Pancreas (tissue), 10 donors: ENCODE data around the gene AFM. TPM values are rescaled to one million over a fixed set of nuclear protein-coding genes. Genes with fewer than 3 reads are reported as not detected.

Source experiments
- ATAC-seq, 4 donors: fragments of 200-7000 bp; cut with Tn5 transposase; one replicate each; pipeline versions ENCODE4 v1.8.0 to v1.9.1; 2020; ENCODE audit warnings: mild to moderate bottlenecking in 4 of 4, moderate library complexity in 4 of 4
- DNase-seq, 6 donors: peaks; one replicate each; pipeline ENCODE4 v3.0.0-alpha.2; 2020
- FAIRE-seq: peaks from 2 replicates; lab custom pipeline; 2012; peaks lifted over from hg19 to GRCh38; lab: Jason Lieb, UNC
- H3K27ac ChIP-seq, 4 donors: fragments of 200-600 bp; sonication (generic); 1 replicate in 3 of 4; 2 replicates in 1 of 4; pipeline versions ENCODE4 v1.5.0 to v1.8.0; 2020
- H3K27me3 ChIP-seq, 4 donors: fragments of 200-600 bp; one replicate each; pipeline ENCODE4 v1.8.0; 2021
- H3K36me3 ChIP-seq, 3 donors: fragments of 200-600 bp; sonication (generic) in 1 of 3; one replicate each; pipeline versions ENCODE4 v1.5.0 to v1.8.0; 2020 to 2021
- H3K4me1 ChIP-seq, 3 donors: fragments of 200-600 bp; one replicate each; pipeline ENCODE4 v1.8.0; 2021
- H3K4me3 ChIP-seq, 4 donors: fragments of 200-600 bp; sonication (generic) in 2 of 4; one replicate each; pipeline versions ENCODE4 v1.5.0 to v1.8.0; 2020 to 2021
- H3K9me3 ChIP-seq, 4 donors: fragments of 200-600 bp; one replicate each; pipeline ENCODE4 v1.8.0; 2021
- WGBS, 2 donors: extraction: QIAGEN DNeasy Blood & Tissue Kit; methylation state at CpG; one replicate each; pipeline ENCODE4 v1.1.7; 2013; 5-methylcytosine and 5-hydroxymethylcytosine counted together
- intact Hi-C, 3 donors: fragments of 100-400 bp; cut with DNase I; formaldehyde crosslinking; loops; one replicate each; pipeline versions ENCODE4 v1.11.1 to v1.14.2; 2022
- polyA plus RNA-seq, 2 donors: library from polyadenylated mRNA; stranded (reverse); fragments of 200-250 nt; gene quantifications; one replicate each; pipeline ENCODE4 v1.2.3, GENCODE V29; 2013
- total RNA-seq, 6 donors: library from RNA; stranded (reverse); fragmentation: NEBNext Ultra II Directional in 4 of 6; extraction: Animal tissue kit (Norgen Biotek cat#: 25700) in 4 of 6; gene quantifications; one replicate each; pipeline versions ENCODE4 v1.2.1 to v1.2.4, GENCODE V29; 2021 to 2023
- TF ChIP-seq, protein P1 (sequence below), 4 donors: fragments of 200-600 bp; sonication (generic) in 3 of 4; IDR thresholded peaks; one replicate each; pipeline versions ENCODE4 v1.5.0 to v1.8.0; 2021; ENCODE audit warnings: antibody characterized with exemption in 4 of 4
- donor health status: healthy with polysubstance abuse.
- donor health status: DM: no; HTN: no; CAD: no; lungs with moderate emphysema.
- donor health status: DM: no; HTN: no; CAD: no.
- donor health status: control.
- donor health status: control.
- donor health status: Bipolar disorder and iron deficiency.
- donor health status: DM: yes; HTN: yes; CAD: no.
- donor health status: DM: no; HTN: no; CAD: no.
- donor health status: DM: no; HTN: no; CAD: no.
- donor health status: DM: yes; HTN: yes; CAD: no.

Gene AFM
- total and polyA plus RNA-seq, 8 donors, result 0.08 to 0.82 (median 0.21) TPM

DNA sequence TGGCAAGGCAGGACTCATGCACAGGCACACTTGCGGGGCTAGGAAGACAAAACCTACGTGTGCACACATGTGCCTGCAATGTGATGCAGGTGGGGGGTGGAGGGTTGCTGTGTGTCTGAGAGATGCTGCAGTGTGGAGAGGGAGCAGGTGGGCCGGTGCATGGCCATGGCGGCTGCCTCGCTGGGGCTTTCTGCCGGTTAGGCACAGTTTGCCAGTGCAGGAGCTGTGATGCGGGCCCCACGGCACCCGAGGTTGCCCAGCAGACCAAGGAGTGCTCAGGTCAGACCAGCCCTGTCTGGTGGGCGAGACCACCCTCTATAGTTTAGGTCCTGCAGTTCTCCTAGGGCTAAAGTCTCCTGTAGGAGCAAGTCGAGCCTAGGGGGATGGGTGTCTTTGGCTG is 4.4 kb upstream of the AFM start:
- Histone ChIP-seq H3K4me3 (no peak overlapping the region), H3K4me1 (peaks cover 0 to 12% (median 11%) of the 10 kb centered on the region in 3 donors), H3K27ac (no peak overlapping the region), H3K9me3 (no peaks in the 10 kb centered on the region), H3K36me3 (no peaks in the 10 kb centered on the region), H3K27me3 (no peaks in the 10 kb centered on the region)
- FAIRE-seq, result no peak
- intact Hi-C loops, result no loop called here
- TF ChIP-seq, protein P1, sequence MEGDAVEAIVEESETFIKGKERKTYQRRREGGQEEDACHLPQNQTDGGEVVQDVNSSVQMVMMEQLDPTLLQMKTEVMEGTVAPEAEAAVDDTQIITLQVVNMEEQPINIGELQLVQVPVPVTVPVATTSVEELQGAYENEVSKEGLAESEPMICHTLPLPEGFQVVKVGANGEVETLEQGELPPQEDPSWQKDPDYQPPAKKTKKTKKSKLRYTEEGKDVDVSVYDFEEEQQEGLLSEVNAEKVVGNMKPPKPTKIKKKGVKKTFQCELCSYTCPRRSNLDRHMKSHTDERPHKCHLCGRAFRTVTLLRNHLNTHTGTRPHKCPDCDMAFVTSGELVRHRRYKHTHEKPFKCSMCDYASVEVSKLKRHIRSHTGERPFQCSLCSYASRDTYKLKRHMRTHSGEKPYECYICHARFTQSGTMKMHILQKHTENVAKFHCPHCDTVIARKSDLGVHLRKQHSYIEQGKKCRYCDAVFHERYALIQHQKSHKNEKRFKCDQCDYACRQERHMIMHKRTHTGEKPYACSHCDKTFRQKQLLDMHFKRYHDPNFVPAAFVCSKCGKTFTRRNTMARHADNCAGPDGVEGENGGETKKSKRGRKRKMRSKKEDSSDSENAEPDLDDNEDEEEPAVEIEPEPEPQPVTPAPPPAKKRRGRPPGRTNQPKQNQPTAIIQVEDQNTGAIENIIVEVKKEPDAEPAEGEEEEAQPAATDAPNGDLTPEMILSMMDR (IDR thresholded peaks at IDR 0.05), result no peak
- no peak for ATAC-seq
- WGBS, 2 donors, result 83 to 84% methylated on average over 11 of the region's 11 CpGs
- DNase-seq, result peak in 1 of 6 donors; percentile 36

DNA sequence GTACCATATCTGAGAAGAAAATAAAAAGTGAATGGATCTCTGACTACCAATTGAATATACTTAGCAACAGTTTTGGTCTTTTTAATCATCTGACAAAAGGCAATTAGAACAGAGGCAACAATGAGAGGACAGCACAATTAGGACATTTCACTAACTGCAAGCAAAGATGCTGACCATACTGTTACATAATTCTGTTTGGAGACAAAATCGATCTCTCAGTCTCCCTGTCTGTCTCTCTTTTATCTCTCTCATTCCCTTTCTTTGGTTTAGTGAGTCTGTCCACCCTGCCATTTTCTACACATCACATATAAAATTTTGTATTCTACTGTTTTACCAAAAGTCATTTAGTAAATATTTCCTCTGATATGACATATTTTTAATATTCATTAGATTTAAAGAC is 2.2 kb upstream of the AFM start:
- FAIRE-seq (no peak), ATAC-seq (no peak), DNase-seq (no peak)
- Histone ChIP-seq H3K27ac (no peak overlapping the region), H3K27me3 (no peaks in the 10 kb centered on the region), H3K9me3 (no peaks in the 10 kb centered on the region), H3K4me3 (no peak overlapping the region), H3K36me3 (no peaks in the 10 kb centered on the region), H3K4me1 (peaks cover 0 to 13% (median 11%) of the 10 kb centered on the region in 3 donors)
- WGBS, 2 donors, result 44 to 48% methylated on average over 1 of the region's 1 CpG
- intact Hi-C loops, result no loop called here
- TF ChIP-seq, protein P1 (IDR thresholded peaks at IDR 0.05), result no peak

DNA sequence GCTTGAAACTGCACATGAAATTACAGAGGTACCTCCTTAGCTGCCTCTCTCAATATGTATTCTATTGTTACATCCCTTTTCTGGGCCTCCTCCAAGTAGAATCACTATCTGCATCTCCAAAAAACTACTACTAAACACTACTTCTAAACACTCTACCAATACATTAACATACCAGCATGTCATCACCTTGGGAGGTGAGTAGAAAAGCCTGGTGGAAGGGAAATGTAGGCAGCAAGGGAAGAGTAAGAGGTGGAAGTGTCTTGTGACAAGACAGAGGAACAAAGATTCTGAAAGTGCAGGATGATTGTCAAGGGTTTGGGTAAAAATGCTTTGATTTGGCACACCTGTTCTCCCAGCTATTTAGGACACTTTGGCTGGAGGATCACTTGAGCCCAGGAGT is 3.5 kb downstream of the AFM start:
- H3K36me3 ChIP-seq, result no peaks in the 10 kb centered on the region
- DNase-seq (no peak), FAIRE-seq (no peak), ATAC-seq (no peak)
- TF ChIP-seq, protein P1 (IDR thresholded peaks at IDR 0.05), result no peak
- H3K27me3 ChIP-seq, result no peaks in the 10 kb centered on the region
- H3K4me1 ChIP-seq, result peaks cover 0 to 18% (median 16%) of the 10 kb centered on the region in 3 donors
- no peak overlapping the region for H3K27ac ChIP-seq
- intact Hi-C loops, result no loop called here
- no peak overlapping the region for H3K4me3 ChIP-seq
- H3K9me3 ChIP-seq, result no peaks in the 10 kb centered on the region

DNA sequence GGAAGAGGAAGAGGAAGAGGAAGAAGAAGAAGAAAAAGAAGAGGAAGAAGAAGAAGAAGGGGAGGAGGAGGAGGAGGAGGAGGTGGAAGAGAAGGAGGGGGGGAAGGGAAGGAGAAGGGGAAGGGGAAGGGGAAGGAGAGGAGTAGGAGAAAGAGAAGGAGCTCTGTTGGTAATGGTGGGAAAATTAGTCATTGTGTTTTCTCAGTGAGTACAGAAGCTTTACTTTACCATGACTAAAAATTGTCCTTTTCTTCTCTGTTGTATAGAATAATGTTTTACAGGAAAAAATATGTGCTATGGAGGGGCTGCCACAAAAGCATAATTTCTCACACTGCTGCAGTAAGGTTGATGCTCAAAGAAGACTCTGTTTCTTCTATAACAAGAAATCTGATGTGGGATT is 4.1 kb downstream of the AFM start:
- Histone ChIP-seq H3K9me3 (no peaks in the 10 kb centered on the region), H3K36me3 (no peaks in the 10 kb centered on the region), H3K4me3 (no peak overlapping the region), H3K27ac (no peak overlapping the region), H3K4me1 (peaks cover 0 to 18% (median 16%) of the 10 kb centered on the region in 3 donors), H3K27me3 (no peaks in the 10 kb centered on the region)
- ATAC-seq (no peak), DNase-seq (no peak), FAIRE-seq (no peak)
- intact Hi-C loops, result no loop called here
- TF ChIP-seq, protein P1 (IDR thresholded peaks at IDR 0.05), result no peak

- WGBS, 2 donors, result 16 to 35% methylated on average over 1 of the region's 1 CpG
- TF ChIP-seq, protein P1 (IDR thresholded peaks at IDR 0.05), result no peak
- H3K27me3 ChIP-seq, result no peaks in the 10 kb centered on the region
- no peak overlapping the region for H3K4me3 ChIP-seq
- FAIRE-seq, result no peak
- H3K4me1 ChIP-seq, result peaks cover 0 to 13% (median 11%) of the 10 kb centered on the region in 3 donors
- no peak for DNase-seq
- no peaks in the 10 kb centered on the region for H3K36me3 ChIP-seq
- intact Hi-C loops, result no loop called here
- no peaks in the 10 kb centered on the region for H3K9me3 ChIP-seq
- no peak overlapping the region for H3K27ac ChIP-seq
- ATAC-seq, result peak in 3 of 4 donors; percentile 25 to 73 (median 52)
These were observed 5.0 kb downstream of the AFM start for GRCh38 chr4:73486497-73486896.
